ENCODE results near the gene GALNS. TPM values are rescaled to one million over a fixed set of nuclear protein-coding genes. Genes with fewer than 3 reads are reported as not detected.

Gene GALNS
- total and polyA plus RNA-seq, 2 of the 8 experiments (the other 6 are each of a cell fraction or from before 2014, with no cell fraction given): 8.9 to 17.8 TPM

DNA sequence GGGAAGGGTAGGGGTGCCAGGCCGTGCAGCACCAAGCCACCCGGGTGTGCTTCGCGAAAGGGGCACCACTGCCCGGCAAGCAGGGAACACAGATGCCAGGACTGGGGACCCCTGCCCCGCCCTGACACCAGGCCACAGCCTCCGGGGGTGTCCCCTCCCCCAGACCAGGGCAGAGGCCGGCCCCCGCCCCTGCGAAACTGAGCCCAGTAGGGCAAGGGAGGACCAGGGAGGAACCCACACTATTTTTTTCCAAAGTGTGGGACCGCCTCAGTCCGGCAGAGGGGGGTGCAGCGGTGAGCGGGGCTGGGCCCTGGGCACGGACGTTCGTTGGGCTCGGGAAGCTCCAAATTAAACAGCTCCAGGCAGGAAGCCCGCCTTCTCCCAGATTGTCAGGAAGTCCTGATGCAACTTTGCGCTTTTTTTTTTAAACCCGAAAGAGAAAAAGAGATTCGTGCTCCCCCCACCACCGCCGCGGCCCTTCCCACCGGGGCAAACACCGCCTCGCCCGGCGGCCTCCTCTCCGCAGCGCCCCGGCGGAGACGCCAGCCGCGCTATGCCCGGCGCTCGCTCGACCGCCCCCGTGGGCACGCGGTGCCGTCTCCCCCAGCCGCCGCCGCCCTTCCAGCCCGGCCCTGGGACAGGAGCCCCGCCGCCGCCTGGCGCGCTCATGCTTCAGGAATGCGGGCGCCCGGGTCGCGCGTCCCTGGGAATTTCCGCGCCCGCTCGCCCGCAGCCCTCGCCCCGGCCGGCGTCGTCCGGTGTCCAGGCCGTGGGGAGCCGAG lies 72.5 kb downstream of the GALNS start (continued):
- TF ChIP-seq RFX5 (IDR thresholded peaks at IDR 0.05; ENCODE audit: borderline replicate concordance, low read depth, low read length) (no peak), YY1 (IDR thresholded peaks at IDR 0.05; ENCODE audit: low read depth, low read length) (no peak), TCF12 (IDR thresholded peaks at IDR 0.05; ENCODE audit: low read depth, low read length) (no peak), EZH2 (IDR thresholded peaks at IDR 0.05; ENCODE audit: low read depth, low read length, severe bottlenecking) (peak; percentile 32), RXRA (IDR thresholded peaks at IDR 0.05; ENCODE audit: insufficient read depth, low read depth, low read length) (no peak), GABPA (IDR thresholded peaks at IDR 0.05; ENCODE audit: borderline replicate concordance, insufficient read depth, low read length) (peak; percentile 74; the same call in 1 of the 2 replicates), RNF2 (IDR thresholded peaks at IDR 0.05; ENCODE audit: borderline replicate concordance, low read depth, low read length, missing control alignments, poor library complexity, severe bottlenecking) (no peak), ATF2 (IDR thresholded peaks at IDR 0.05; ENCODE audit: low read length) (no peak), TAF1 (IDR thresholded peaks at IDR 0.05; ENCODE audit: low read depth, low read length) (peak; percentile 70), RAD21 (IDR thresholded peaks at IDR 0.05 in 1 of 2, conservative IDR thresholded peaks at IDR 0.05 in 1 of 2; ENCODE audit: low read depth in 2 of 2, low read length in 2 of 2) (peak; percentile 28 to 47; a peak in 2 of 4 replicates), MAFK (IDR thresholded peaks at IDR 0.05; ENCODE audit: low read depth, low read length) (no peak), CEBPB (IDR thresholded peaks at IDR 0.05; ENCODE audit: low read depth, low read length) (no peak; the same call in 1 of the 2 replicates), FOSL1 (IDR thresholded peaks at IDR 0.05; ENCODE audit: insufficient read depth, low read depth, low read length) (no peak), SRF (IDR thresholded peaks at IDR 0.05; ENCODE audit: low read depth, low read length) (no peak), TBP (IDR thresholded peaks at IDR 0.05; ENCODE audit: low read depth, low read length) (no peak), ASH2L (IDR thresholded peaks at IDR 0.05; ENCODE audit: low read length) (peak; percentile 62)
- TF ChIP-seq, protein P1, sequence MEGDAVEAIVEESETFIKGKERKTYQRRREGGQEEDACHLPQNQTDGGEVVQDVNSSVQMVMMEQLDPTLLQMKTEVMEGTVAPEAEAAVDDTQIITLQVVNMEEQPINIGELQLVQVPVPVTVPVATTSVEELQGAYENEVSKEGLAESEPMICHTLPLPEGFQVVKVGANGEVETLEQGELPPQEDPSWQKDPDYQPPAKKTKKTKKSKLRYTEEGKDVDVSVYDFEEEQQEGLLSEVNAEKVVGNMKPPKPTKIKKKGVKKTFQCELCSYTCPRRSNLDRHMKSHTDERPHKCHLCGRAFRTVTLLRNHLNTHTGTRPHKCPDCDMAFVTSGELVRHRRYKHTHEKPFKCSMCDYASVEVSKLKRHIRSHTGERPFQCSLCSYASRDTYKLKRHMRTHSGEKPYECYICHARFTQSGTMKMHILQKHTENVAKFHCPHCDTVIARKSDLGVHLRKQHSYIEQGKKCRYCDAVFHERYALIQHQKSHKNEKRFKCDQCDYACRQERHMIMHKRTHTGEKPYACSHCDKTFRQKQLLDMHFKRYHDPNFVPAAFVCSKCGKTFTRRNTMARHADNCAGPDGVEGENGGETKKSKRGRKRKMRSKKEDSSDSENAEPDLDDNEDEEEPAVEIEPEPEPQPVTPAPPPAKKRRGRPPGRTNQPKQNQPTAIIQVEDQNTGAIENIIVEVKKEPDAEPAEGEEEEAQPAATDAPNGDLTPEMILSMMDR (IDR thresholded peaks at IDR 0.05; ENCODE audit: control extremely low read depth in 1 of 3, insufficient read depth in 1 of 3, low read depth in 1 of 3, low read length in 3 of 3): peak; percentile 47 to 61 (median 48)
- TF ChIP-seq, protein P2, sequence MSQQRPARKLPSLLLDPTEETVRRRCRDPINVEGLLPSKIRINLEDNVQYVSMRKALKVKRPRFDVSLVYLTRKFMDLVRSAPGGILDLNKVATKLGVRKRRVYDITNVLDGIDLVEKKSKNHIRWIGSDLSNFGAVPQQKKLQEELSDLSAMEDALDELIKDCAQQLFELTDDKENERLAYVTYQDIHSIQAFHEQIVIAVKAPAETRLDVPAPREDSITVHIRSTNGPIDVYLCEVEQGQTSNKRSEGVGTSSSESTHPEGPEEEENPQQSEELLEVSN (IDR thresholded peaks at IDR 0.05): no peak; the same call in 1 of the 2 replicates
